HPDE6-E6E7 (cell line): Measurements from ENCODE around the gene PFDN6.
"Not testable (repeated sequence)": the region's sequence is repeated elsewhere in the genome, so short reads cannot be mapped to it uniquely, and the experiment has no call there.

Experiments
- DNase-seq: peaks from one replicate; pipeline ENCODE4 v3.0.0; 2011; ENCODE audit warnings: missing footprints; ENCODE audit errors: extremely low spot score

PFDN6 gene

GRCh38 chr6:33288921-33289783 lies at the start of gene PFDN6, which contains the start of gene WDR46:
TSS of gene PFDN6 (plus strand) at chr6:33289601. CDS start at chr6:33289857, 256 bp downstream.
TSS of gene WDR46 (minus strand) at chr6:33289239. CDS start at chr6:33289170, 69 bp downstream.
- DNase-seq, result peak; percentile 96

DNA sequence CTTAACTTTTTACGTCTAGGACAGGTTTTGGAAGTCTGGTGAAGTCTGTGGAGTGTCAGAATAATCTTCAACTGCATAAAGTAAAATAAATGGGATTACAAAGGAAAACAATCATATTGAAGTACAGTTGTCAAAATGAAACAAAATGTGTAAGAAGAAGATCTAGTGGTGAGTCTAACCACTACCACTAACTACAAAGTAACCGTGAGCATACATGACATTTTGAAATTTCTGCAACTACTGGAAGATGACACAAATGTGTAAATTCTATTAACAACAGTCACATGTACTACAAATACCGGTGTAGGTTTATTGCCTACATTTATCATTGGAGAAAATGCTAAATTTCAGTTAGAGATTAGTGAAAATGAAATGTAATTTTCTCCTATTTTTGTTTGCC lies 47.4 kb upstream of the PFDN6 start:
- no peak for DNase-seq

DNA sequence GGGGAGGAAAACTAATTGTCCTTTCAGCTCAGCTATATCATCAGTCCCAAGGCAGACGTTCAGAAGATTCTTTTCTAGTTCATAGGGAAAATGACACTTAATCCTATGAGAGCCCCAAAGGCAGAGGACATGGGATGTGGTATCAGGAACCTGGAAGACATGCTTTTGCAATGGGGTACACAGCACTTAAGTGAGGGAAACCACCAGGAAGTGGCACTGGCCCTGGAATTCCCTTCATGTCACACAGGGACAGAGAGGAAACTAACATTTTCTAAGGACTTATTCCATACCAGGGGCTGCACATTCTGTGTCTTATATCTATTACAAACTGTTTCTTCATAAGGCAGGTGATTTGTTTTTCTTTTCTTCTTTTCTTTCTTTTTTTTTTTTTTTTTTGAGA lies 45.9 kb upstream of the PFDN6 start:
- DNase-seq, result no peak

DNA sequence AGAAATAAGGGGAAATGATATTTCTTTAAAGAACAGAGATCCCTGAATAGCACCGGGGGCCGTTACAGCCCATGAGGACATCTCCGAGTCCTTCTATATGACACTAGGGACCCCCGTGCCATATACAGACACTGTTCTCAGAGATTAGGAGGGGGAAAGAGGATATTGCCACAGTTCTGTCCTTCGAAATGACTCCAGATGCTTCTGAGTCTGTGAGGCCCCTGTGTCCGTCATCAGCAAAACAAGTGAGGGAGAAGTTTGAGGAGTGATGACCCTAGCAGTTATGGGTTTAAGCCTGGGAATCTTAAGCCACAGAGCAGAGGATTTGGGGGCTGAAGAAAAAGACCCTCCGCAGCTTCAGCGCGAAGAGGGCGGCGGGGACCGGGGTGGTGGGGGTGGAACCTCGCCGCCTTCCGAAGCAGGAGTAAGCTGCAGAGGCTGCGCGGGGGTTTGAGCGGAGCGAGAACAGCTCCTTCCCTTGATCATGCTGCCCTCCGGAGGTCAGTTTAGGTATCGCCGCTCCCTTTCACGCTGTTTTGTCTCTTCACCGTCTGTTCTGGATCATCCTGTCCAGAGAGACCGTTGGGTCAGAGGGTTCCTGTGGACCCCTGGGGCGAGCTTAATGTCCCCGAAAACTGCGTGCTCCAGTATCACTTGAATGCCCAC lies 41.3 kb upstream of the PFDN6 start:
- peak; percentile 60 for DNase-seq

DNA sequence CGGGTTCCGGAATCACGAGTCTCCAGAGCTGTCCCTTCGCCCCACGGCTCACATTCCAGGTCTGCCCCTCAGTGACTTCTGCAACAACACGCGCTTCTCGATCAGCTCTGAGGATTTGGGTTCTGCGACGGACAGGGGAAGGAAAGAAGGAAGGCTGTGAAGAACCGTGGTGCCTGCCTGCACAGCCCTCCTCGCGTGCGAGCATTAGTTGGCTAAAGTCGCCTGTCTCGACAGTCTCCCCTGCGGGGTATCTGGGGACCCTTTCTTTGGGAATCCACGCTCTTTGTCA lies 40.8 kb upstream of the PFDN6 start:
- DNase-seq, result no peak

DNA sequence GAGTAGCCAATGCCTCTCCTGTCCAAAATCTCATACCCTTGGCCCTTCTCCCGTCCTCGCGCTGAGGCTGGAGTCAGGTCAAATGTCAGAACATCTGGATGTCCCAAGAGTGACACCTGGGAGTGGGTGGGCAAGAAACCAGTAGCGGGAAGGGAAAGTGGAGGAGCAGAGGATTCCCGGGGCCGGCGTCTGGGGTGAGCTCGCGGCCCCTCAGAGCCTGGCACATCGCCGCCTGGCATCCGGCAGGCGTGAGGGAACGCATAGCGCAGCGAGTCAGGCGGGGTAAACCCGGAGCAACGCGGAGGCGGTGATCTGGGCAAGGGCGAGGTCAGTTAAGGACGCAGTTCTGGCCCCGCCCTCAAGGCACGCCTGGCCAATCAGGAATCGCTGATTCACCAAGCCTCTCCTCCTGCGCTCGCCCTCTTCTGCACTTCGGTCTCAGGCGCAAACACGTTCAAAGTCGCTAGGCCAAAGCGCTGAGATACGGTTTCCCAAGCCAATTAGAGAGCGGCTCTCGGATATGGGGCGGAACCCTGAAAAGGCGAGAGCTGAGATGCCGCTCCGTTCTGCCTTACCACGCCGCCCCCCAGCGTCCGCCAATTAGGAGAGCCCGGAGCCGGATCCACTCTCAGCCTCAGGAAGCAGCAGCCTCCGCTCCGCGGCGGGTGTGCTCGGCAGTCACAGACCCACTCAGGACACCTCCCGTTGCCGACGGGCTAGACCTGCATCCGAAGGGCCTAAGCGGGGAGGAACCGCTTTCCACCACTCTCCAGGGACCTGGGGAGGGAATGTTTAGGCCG lies 40.3 kb upstream of the PFDN6 start:
- DNase-seq, result peak; percentile 85

DNA sequence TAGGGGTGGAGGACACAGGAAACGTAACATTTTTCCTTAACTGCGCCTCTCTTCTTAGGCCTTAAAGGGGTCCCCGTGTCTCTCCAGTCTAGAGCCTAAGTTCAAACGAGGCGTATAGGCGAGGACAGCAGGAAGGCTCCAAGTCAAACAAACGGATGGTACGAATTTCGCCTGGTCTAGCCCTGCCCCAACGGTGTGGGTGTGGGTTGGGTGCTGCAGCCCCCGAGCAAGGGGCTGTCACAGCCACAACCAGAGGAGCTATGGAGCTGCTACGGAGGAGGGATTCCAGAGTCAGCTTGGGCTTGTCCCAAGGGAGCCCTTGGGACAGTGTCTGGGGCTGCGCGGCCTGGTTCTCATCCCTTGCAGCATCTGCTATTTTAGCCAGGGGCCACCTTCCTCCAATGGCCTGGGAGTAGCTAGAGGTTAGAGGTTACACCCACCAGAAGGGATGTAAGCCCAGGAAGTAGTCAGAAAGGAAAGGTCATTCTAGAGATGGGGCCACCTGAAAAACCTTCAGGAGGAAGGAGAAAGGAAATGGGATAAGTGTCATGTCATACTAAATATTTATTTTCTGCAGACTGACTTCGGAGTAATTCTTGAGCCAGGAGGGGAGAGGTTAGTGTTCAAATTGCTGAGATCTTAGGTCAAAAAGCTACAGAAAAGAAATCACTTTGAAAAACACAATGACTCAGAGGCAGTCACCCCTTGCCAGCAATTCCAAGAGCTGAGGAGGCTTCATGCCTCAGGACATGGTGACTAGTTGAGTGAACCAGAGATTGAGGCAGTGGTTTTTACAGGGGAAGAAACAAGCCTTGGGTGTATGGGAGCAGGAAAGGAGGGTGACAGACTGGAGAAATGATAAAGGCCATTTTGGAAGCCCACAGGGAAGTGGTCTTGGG lies 39.4 kb upstream of the PFDN6 start:
- DNase-seq, result no peak

DNA sequence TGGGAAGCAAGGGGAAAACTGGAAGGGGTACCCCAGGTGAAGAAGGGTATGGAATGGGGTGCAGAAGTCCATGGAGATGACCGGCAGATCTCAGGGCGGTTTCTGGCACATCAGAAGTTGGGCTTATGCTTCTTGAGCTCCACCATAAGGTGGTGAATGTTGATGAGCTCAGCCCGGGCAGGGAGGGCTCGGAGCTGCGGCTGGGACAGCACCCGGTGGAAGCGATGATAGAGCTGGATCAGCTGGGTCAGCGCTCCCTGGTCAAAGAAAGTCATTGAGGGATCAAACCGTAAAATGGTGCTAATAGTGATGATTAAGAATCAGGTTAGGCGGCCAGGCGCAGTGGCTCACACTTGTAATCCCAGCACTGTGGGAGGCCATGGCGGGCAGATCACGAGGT lies 38.7 kb upstream of the PFDN6 start:
- no peak for DNase-seq

GRCh38 chr6:33251395-33252012 lies 37.9 kb upstream of the PFDN6 start:
- no peak for DNase-seq

- no peak for DNase-seq
These were observed 36.6 kb upstream of the PFDN6 start for GRCh38 chr6:33252759-33253158.

- DNase-seq, result no peak
These were observed 34.8 kb upstream of the PFDN6 start for GRCh38 chr6:33254591-33254990.

DNA sequence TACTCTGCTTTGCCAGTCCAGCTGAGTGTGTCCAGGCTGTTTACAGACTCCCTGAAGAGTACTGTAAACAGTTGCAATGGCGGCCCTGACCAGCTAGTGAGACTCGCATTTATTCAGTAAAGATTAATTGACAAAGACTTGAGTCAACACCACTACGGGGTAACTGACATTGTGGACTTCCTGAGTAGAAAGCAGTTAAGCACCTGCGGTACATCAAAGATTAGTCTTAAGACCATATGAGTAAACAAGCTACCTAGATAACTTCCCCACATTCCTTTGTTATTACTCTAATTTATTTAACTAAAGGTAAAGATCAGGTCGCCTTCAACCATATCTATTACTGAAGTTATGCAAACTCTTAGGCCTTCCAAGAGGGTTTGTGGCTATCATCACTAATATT lies 30.4 kb upstream of the PFDN6 start:
- DNase-seq, result no peak

DNA sequence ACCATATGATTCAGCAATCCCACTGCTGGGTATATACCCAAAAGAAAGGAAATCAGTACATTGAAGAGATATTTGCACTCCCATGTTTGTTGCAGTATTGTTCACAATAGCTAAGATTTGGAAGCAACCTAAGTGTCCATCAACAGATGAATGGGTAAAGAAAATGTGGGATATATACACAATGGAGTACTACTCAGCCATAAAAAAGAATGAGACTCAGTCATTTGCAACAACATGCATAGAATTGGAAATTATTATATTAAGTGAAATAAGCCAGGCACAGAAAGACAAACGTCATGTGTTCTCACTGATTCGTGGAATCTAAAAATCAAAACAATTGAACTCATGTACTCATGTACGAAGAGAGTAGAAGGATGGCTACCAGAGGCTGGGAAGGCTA lies 26.9 kb upstream of the PFDN6 start:
- DNase-seq, result not testable (repeated sequence)

GRCh38 chr6:33264015-33264414 lies 25.4 kb upstream of the PFDN6 start:
- DNase-seq, result no peak

- no peak for DNase-seq
These were observed 18.3 kb upstream of the PFDN6 start for GRCh38 chr6:33271117-33271467.

DNA sequence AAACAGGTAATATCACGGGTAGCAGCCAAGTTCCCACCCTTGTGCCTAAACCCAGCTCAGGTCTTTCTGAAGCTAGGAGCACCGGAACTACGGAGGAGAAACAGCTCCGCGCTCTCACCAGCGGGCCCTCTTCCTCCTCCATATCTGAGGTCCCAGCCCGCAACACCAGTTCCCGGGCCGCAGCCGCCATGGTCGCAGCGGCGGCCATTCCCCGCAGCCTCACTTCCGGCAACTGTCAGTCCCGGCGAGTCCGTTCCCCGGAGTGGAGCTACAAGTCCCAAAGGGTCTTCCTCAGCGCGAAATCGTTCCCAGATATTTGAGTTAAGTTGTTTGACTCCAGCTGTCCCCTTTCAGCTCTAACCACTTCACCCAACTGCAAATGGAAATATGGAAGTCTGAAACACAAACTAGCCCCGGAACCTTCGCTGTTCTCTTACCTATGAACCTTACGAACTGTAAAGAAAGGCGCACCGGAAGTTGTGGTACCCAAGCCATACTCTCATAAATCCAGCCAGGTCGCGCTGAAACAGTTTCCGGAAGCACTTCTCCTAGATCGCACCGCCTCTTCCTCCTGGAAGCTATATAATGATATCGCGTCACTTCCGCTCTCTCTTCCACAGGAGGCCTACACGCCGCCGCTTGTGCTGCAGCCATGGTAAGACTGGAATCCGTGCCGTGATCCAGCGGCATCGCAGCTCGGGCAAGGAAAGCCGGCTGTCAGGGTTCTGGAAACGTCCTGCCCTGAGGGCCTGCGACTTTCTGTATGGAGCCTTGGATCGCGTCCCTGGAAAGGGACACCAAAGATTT lies 17.7 kb upstream of the PFDN6 start, which contains the start of the genes RPS18 and VPS52:
RPS18 (plus strand) TSS at position 608 of the 807 bp plus-strand sequence; CDS start at position 653, 45 bp downstream.
VPS52 (minus strand) TSS at position 409 of the 807 bp plus-strand sequence; CDS start at position 208, 201 bp downstream.
- peak; percentile 70 for DNase-seq

GRCh38 chr6:33272275-33273128 lies 16.9 kb upstream of the PFDN6 start:
- no peak for DNase-seq

DNA sequence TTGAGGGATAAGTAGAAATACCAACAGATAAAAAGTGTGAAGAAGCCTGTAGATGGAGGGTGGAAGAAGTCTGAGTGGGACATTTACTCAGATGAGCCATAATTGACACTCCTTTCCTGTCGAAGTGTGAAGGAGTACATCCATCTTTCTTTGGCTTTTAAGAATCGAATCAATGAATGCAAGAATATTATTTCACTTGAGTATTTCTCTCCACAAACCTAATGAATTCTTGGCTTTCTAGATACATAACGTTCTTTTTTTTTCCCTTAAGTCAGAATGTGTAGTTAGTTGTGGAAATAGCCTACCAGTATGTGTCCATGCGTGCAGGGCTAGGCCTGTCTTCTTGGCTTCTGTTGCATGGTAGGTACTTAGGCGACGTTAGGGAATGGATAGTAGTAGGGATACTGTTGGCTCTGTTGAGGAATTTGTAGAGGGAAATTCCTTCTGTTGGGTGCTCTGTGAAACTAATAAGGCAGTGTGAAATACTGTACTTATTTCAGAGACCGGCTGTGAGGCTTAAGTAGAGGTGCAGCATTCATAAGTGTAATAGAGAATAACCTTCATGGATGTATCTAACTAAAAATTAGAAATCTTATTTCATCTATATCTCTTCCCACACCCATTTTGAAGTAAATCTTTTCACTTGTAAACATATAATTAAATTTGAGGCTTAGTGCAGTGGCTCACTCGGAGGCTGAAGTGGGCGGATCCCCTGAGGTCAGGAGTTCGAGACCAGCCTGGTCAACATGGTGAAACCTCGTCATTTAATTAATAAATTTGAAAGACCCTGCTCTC lies 16.1 kb upstream of the PFDN6 start:
- DNase-seq, result no peak
